ENCODE measurements around the gene DECR2.

The DECR2 gene

DNA sequence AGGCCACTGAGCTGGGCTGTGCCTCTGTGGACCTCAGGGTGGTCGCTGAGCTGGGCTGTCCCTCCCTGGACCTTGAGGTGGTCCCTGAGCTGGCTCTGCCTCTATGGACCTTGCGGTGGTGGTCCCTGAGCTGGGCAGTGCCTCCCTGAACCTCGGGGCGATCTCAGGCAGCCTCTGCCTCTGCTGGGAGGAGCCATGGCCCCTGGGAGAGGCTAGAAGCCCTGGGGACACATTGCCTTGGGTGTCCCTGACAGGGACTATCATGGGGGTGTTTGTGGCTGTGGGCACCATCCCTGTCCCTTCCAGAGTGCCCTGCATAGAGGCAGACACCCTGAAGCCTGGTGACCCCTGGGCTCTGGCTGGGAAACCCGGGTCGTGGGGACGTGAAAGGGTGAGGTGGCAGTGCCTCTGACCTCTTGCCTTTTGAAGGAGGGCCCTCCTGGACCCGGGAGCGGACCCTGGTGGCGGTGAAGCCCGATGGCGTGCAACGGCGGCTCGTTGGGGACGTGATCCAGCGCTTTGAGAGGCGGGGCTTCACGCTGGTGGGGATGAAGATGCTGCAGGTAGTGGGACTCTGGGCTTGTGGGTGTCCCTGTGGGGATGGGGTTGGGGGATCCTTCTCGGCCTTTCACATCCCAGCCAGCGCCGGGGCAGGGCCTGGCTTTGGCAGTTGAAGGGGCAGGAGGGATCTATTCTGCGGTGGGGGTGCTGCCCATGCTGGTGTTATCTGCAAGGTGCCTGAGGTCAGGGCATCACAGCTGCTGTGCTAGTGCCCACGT lies 2.9 kb upstream of the DECR2 start:
- Histone ChIP-seq H3K27me3 (no peaks in the 10 kb centered on the region), H3K4me1 (peaks cover 8% of the 10 kb centered on the region), H3K4me3 (ENCODE audit: low read depth, low read length) (no peak overlapping the region; the same call in 1 of the 2 replicates), H3K36me3 (peaks cover 27% of the 10 kb centered on the region), H3K9me3 (no peaks in the 10 kb centered on the region)
- no peak for DNase-seq
- TF ChIP-seq, protein P1, sequence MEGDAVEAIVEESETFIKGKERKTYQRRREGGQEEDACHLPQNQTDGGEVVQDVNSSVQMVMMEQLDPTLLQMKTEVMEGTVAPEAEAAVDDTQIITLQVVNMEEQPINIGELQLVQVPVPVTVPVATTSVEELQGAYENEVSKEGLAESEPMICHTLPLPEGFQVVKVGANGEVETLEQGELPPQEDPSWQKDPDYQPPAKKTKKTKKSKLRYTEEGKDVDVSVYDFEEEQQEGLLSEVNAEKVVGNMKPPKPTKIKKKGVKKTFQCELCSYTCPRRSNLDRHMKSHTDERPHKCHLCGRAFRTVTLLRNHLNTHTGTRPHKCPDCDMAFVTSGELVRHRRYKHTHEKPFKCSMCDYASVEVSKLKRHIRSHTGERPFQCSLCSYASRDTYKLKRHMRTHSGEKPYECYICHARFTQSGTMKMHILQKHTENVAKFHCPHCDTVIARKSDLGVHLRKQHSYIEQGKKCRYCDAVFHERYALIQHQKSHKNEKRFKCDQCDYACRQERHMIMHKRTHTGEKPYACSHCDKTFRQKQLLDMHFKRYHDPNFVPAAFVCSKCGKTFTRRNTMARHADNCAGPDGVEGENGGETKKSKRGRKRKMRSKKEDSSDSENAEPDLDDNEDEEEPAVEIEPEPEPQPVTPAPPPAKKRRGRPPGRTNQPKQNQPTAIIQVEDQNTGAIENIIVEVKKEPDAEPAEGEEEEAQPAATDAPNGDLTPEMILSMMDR (IDR thresholded peaks at IDR 0.05; ENCODE audit: low read depth, low read length), result no peak

DNA sequence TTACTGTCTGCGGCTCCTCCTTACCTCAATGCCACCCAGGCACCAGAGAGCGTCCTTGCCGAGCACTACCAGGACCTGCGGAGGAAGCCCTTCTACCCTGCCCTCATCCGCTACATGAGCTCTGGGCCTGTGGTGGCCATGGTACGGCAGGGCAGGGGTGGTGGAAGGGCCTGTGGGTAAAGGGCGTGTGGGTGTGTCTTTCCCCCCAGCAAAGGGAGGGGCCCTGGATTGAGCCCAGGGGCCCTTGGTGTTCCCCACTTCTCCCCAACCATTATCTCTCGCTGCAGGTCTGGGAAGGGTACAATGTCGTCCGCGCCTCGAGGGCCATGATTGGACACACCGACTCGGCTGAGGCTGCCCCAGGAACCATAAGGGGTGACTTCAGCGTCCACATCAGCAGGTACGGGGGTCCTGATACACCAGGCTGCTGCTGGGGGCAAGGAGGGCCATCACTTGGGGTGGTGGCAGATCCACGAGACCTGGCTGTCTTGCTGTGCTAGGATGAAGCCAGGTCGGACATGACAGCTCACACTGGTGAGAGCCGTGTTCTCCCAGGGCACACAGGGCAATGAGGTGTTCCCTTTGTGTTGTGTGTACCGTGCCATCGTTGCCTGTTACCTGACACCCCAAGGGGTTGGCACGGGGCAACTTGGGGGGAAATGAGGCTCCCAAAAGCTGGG lies 2.2 kb upstream of the DECR2 start:
- Histone ChIP-seq H3K4me1 (peaks cover 8% of the 10 kb centered on the region), H3K36me3 (peaks cover 27% of the 10 kb centered on the region), H3K27me3 (no peaks in the 10 kb centered on the region), H3K9me3 (no peaks in the 10 kb centered on the region), H3K4me3 (ENCODE audit: low read depth, low read length) (no peak overlapping the region)
- no peak for DNase-seq
- TF ChIP-seq, protein P1 (IDR thresholded peaks at IDR 0.05; ENCODE audit: low read depth, low read length), result no peak

DNA sequence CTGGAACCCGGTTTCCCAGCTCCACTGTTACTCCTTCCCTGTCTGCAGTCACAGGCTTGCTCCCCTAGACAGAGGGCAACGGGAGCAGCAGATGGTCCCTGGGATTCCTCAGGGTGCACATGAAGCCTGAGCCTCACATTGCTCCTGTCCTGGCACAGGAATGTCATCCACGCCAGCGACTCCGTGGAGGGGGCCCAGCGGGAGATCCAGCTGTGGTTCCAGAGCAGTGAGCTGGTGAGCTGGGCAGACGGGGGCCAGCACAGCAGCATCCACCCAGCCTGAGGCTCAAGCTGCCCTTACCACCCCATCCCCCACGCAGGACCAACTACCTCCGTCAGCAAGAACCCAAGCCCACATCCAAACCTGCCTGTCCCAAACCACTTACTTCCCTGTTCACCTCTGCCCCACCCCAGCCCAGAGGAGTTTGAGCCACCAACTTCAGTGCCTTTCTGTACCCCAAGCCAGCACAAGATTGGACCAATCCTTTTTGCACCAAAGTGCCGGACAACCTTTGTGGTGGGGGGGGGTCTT lies 1.6 kb upstream of the DECR2 start:
- H3K4me3 ChIP-seq (ENCODE audit: low read depth, low read length), result no peak overlapping the region
- TF ChIP-seq, protein P1 (IDR thresholded peaks at IDR 0.05; ENCODE audit: low read depth, low read length), result no peak
- DNase-seq, result no peak

DNA sequence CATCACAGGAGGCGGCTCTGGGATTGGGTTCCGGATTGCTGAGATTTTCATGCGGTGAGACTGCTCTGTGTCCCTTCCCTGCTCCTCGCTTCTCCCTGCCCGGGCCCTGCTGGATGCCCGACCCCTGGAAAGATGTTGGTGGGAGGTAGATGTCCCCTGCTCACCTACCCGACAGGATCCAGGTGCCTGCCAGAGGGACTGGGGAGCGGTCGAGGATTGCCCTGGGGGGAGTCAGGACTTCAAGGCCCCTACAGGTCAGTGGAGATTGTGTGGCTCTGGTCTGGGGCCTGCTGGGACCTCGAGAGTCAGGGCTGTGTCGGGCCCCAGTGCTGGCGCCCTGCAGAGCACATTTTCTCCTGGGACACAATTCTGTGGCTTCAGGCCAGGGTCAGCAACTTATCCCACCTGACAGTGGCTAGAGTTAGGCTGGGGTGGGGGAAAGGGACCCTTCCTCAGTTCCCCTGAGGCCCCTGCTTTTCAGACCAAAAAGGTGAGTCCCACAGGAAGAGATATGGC lies 3.3 kb downstream of the DECR2 start:
- H3K27me3 ChIP-seq, result no peaks in the 10 kb centered on the region
- peaks cover 7% of the 10 kb centered on the region; the same call in 1 of the 2 replicates for H3K4me1 ChIP-seq
- H3K36me3 ChIP-seq, result peaks cover 7% of the 10 kb centered on the region
- TF ChIP-seq, protein P1 (IDR thresholded peaks at IDR 0.05; ENCODE audit: low read depth, low read length), result no peak
- DNase-seq, result no peak
- no peak overlapping the region for H3K4me3 ChIP-seq (ENCODE audit: low read depth, low read length)
- H3K9me3 ChIP-seq, result no peaks in the 10 kb centered on the region

More for the DNA sequence above, 1.6 kb upstream of the DECR2 start:
- H3K9me3 ChIP-seq, result no peaks in the 10 kb centered on the region
- H3K27me3 ChIP-seq, result no peaks in the 10 kb centered on the region
- peaks cover 27% of the 10 kb centered on the region for H3K36me3 ChIP-seq
- peaks cover 8% of the 10 kb centered on the region for H3K4me1 ChIP-seq

DNA sequence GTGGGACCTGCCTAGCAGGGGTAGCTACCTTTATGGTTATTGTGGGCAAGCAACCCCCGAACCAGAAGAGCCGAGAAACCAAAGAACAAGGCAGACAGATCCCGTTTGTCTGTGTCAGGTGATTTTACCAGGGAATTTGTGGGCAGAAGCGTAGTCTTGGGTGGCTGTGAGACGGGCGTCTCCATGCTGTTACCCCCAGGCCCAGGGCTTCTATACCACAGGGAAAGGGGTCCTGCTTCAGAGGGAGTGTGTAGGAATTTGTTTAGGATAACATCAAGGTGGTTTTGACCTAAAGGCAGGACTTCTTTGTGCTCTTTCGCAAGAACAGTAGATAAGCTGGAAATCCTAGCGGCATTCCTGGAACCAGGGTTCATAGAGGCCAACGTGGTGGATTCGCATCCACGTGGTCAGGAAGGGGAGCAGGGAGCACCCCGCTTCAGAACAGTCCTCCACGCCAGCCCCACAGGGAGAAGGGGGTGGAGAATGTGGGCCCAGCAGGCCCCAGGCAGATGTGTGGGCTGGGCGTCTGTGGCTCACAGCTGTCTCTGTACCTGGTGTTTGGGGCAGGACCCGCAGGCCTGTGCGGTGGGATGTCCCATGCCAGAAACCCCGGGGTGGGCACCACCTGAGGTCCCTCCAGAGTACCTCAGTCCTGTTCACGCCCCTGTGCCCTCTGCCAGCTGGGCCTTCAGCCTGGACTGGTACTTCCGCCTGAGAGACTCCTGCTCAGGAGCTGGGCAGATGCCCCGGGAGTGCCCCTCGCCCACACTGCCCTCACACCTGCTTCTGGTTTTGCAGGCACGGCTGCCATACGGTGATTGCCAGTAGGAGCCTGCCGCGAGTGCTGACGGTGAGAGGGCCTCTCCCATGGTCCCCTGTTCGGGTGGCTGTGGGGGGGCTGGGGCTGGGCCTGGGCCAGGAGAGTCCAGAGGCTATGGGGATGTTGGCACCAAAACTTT lies 4.1 kb downstream of the DECR2 start:
- H3K4me3 ChIP-seq (ENCODE audit: low read depth, low read length), result no peak overlapping the region
- no peaks in the 10 kb centered on the region for H3K9me3 ChIP-seq
- TF ChIP-seq, protein P1 (IDR thresholded peaks at IDR 0.05; ENCODE audit: low read depth, low read length), result no peak
- DNase-seq, result no peak
- no peaks in the 10 kb centered on the region for H3K27me3 ChIP-seq
- H3K4me1 ChIP-seq, result peaks cover 7% of the 10 kb centered on the region; the same call in 1 of the 2 replicates
- no peaks in the 10 kb centered on the region for H3K36me3 ChIP-seq
